ENCODE results near the gene COL25A1.
"Not testable (repeated sequence)": the region's sequence is repeated elsewhere in the genome, so short reads cannot be mapped to it uniquely, and the experiment has no call there.

Gene COL25A1

GRCh38 chr4:109166586-109166985 lies 135.9 kb downstream of the COL25A1 start:
- no peak for DNase-seq (ENCODE audit: low read depth)

- no peak for DNase-seq (ENCODE audit: low read depth)
These were observed 136.3 kb downstream of the COL25A1 start for GRCh38 chr4:109166126-109166525.

- peak; percentile 35 for DNase-seq (ENCODE audit: low read depth)
These were observed 138.4 kb downstream of the COL25A1 start for GRCh38 chr4:109164011-109164410.

GRCh38 chr4:109163493-109163892 lies 139.0 kb downstream of the COL25A1 start:
- no peak for DNase-seq (ENCODE audit: low read depth)

- no peak for DNase-seq (ENCODE audit: low read depth)
These were observed 139.7 kb downstream of the COL25A1 start for GRCh38 chr4:109162759-109163158.

GRCh38 chr4:109160494-109160893 lies 142.0 kb downstream of the COL25A1 start:
- DNase-seq (ENCODE audit: low read depth): no peak

- no peak for DNase-seq (ENCODE audit: low read depth)
These were observed 144.8 kb downstream of the COL25A1 start for GRCh38 chr4:109157696-109158095.

GRCh38 chr4:109157205-109157604 lies 145.3 kb downstream of the COL25A1 start:
- DNase-seq (ENCODE audit: low read depth): no peak

- DNase-seq (ENCODE audit: low read depth): no peak
These were observed 146.1 kb downstream of the COL25A1 start for GRCh38 chr4:109156356-109156755.

GRCh38 chr4:109155682-109156283 lies 146.7 kb downstream of the COL25A1 start:
- DNase-seq (ENCODE audit: low read depth): no peak

- no peak for DNase-seq (ENCODE audit: low read depth)
These were observed 147.4 kb downstream of the COL25A1 start for GRCh38 chr4:109155084-109155483.

- no peak for DNase-seq (ENCODE audit: low read depth)
These were observed 148.0 kb downstream of the COL25A1 start for GRCh38 chr4:109154424-109154823.

- DNase-seq (ENCODE audit: low read depth): no peak
These were observed 152.6 kb downstream of the COL25A1 start for GRCh38 chr4:109149836-109150235.

GRCh38 chr4:109148577-109149075 lies 153.8 kb downstream of the COL25A1 start:
- DNase-seq (ENCODE audit: low read depth): no peak

GRCh38 chr4:109147135-109147534 lies 155.3 kb downstream of the COL25A1 start:
- no peak for DNase-seq (ENCODE audit: low read depth)

GRCh38 chr4:109146499-109146898 lies 156.0 kb downstream of the COL25A1 start:
- DNase-seq (ENCODE audit: low read depth): no peak

- DNase-seq (ENCODE audit: low read depth): not testable (repeated sequence)
These were observed 164.3 kb downstream of the COL25A1 start for GRCh38 chr4:109138125-109138524.

- DNase-seq (ENCODE audit: low read depth): no peak
These were observed 167.5 kb downstream of the COL25A1 start for GRCh38 chr4:109134921-109135320.

GRCh38 chr4:109134268-109134667 lies 168.2 kb downstream of the COL25A1 start:
- DNase-seq (ENCODE audit: low read depth): no peak

- DNase-seq (ENCODE audit: low read depth): no peak
These were observed 170.9 kb downstream of the COL25A1 start for GRCh38 chr4:109131559-109131958.

GRCh38 chr4:109128589-109128988 lies 173.9 kb downstream of the COL25A1 start:
- no peak for DNase-seq (ENCODE audit: low read depth)

GRCh38 chr4:109127866-109128265 lies 174.6 kb downstream of the COL25A1 start:
- no peak for DNase-seq (ENCODE audit: low read depth)

GRCh38 chr4:109126856-109127255 lies 175.6 kb downstream of the COL25A1 start:
- DNase-seq (ENCODE audit: low read depth): no peak

- DNase-seq (ENCODE audit: low read depth): no peak
These were observed 177.4 kb downstream of the COL25A1 start for GRCh38 chr4:109125084-109125483.
